Choroid plexus epithelial cell (primary cell): ENCODE results near the gene LRRC4C.

ENCODE experiments used
- DNase-seq: peaks from one replicate; pipeline ENCODE4 v3.0.0-alpha.2; 2010; ENCODE audit warnings: low read depth
- H3K4me3 ChIP-seq: 2 replicates; pipeline ENCODE4 v1.5.1; 2011; ENCODE audit warnings: low read depth, mild to moderate bottlenecking, control low read depth, low read length, moderate library complexity
- CTCF ChIP-seq: conservative IDR thresholded peaks from 2 replicates; pipeline ENCODE4 v1.5.1; 2011; ENCODE audit warnings: low read depth, mild to moderate bottlenecking, control low read depth, inconsistent platforms, low read length, moderate library complexity

LRRC4C gene

DNA sequence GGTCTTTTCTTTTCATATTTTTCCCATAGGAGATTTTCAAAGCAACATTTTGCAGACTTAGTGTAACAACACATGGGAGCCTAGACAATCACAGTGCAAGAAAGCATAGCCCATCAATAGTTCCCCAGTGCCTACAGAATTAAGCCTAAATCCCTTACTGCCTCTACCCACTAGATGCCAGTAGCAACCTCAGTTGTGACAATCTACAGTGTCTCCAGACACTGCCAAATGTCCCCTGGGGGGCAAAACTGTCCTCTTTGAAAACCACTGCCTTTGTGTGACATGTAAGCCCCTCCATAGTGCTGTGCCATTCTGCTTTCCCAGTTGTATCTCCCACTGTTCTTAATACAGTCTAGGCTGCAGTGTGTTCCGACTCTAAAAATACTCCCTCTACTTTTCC, 1329.0 kb downstream of the LRRC4C start:
- no peak for TF ChIP-seq CTCF
- no peak overlapping the region for H3K4me3 ChIP-seq
- DNase-seq, result no peak

DNA sequence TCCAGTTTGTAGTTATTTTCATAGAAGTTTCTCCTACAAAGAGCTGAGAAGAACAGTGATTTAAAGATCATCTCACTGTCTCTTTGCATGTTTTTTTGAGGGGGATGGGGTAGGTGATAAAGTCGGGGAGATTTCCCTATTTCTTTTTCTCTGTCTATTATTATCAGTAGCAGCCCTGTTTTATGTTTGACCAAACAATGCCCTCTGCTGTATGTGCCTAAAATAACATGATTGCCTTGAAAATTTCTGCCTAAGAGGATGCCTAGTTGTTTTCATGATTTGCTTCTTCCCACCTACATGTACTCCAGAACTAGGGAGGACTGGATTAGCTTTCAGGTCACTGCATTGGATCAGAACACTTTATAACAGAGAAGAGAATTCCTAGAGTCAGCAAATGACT, 1330.2 kb downstream of the LRRC4C start:
- DNase-seq, result peak; percentile 5
- peak; percentile 7 for TF ChIP-seq CTCF

DNA sequence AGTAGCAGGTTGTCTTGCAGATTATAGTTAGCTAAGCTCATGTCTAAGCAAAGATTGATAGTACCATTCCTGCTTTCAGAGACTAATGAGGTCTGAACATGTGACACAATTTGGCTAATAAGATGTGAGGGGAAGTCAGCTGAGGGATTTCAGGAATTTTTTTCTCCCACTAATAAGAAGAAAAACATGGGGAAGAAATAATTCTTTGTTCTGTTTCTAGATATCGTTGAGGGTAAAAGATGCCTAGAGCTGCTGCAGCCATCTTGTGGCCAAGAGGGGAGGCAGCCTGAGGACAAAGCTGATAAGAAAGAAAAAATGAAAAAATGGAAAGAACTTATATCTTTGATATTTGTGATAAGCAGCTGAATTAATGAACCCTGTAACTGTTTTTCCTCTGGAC, 1334.4 kb downstream of the LRRC4C start:
- H3K4me3 ChIP-seq, result no peak overlapping the region
- TF ChIP-seq CTCF, result no peak
- no peak for DNase-seq

More for the DNA sequence above, 1330.2 kb downstream of the LRRC4C start:
- no peak overlapping the region for H3K4me3 ChIP-seq

DNA sequence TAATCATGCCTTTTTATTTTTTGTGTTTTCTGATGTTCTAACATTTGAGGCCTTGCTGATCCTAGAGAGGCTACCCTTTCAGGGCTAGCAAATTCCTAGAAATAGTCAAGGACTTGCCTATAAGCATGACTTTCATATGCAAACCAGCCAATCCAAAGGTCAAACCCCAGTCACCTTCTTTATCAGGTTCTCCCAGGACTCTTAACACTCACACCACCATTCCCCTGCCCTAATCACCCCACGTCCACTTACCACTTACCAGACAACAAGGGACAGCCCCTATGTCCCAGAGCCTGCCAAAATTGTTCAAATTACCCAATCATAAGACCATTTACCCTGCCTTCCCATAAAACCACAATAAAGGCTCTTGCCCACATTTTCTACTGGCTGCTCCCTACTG, 1339.8 kb downstream of the LRRC4C start:
- no peak for TF ChIP-seq CTCF
- no peak for DNase-seq
- H3K4me3 ChIP-seq, result no peak overlapping the region

DNA sequence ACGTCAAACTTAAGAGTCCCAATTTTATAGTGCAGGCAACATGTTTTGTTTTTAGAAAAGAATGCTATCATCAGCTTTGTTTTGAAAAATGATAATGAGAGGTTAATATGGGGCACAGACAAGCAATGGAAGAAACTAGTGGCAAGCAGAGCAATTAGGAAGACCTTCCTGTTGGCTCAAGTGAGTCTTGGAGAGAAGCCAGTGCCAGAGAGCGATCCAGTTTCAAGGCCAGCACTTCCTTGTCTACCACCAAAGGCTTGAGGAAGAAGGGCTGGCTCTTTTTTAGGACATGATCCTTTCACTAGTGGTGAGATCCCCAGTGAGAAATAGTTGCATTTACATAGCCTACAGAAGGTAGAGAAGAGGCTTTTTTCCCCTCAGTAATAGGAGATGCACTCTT, 1340.7 kb downstream of the LRRC4C start:
- H3K4me3 ChIP-seq, result no peak overlapping the region
- DNase-seq, result no peak
- TF ChIP-seq CTCF, result no peak

DNA sequence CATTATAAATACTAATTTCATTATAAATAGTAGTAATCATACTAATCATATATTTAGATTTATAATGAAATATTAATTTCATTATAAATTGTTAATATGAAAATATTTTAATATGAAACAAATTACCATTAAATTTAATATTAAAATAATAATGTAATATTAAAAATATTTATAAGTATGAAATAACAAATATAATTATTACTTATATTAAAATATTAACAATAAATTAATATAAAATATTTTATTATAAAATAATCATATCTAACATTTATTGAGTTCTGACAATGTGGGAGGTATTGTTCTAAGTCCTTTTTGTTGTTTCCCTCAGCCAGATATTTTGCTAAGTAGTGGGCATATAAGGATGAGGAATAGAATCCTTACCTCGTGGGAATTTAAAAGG, 1341.4 kb downstream of the LRRC4C start:
- no peak for TF ChIP-seq CTCF
- no peak overlapping the region for H3K4me3 ChIP-seq
- DNase-seq, result no peak

GRCh38 chr11:40104941-40105550, 1354.4 kb downstream of the LRRC4C start:
- TF ChIP-seq CTCF, result no peak
- DNase-seq, result no peak
- no peak overlapping the region for H3K4me3 ChIP-seq
